ENCODE results near the gene FAM72C. TPM values are rescaled to one million over a fixed set of nuclear protein-coding genes. Genes with fewer than 3 reads are reported as not detected.
A peak's percentile ranks its signal among the peaks of the same experiment; 100 is the strongest.
"Not testable (repeated sequence)": the region's sequence is repeated elsewhere in the genome, so short reads cannot be mapped to it uniquely, and the experiment has no call there.

FAM72C gene
- total RNA-seq (2013; cell fraction: nucleolus; rRNA removed): 3.7 and 5.6 TPM in 2 replicates
- total RNA-seq (2014; rRNA removed) (8.5 and 8.6 TPM in 2 replicates), total RNA-seq (2014; rRNA removed; fragmentation: Illumina TruSeq; extraction: Trizol) (8.5 and 8.9 TPM in 2 replicates), total RNA-seq (2021) (7.2 and 9.1 TPM in 2 replicates), polyA plus RNA-seq (2011; rRNA removed) (21.4 and 41.5 TPM in 2 replicates), polyA plus RNA-seq (2014; fragmentation: Illumina TruSeq; extraction: Trizol) (18.1 and 20.2 TPM in 2 replicates), polyA plus RNA-seq (2014; fragmentation: Nextera tagmentation; extraction: Ambion mirVana) (1 to 10 TPM; 1.9 to 4.6 TPM), polyA plus RNA-seq (2014; rRNA removed) (8.0 and 10.6 TPM in 2 replicates), polyA plus RNA-seq (2016; fragmentation: Nextera tagmentation; extraction: Ambion mirVana) (10 to 100 TPM; 14.3 to 20.7 TPM), polyA minus RNA-seq (2011; rRNA and poly(A)+ RNA removed) (8.0 and 11.6 TPM in 2 replicates), Bru-seq, nascent RNA (percentile 44 among the genes with signal in this experiment), BruChase-seq, experiment 1, labeled RNA remaining after a 6-hour chase (percentile 45 among the genes with signal in this experiment), BruChase-seq, experiment 2, labeled RNA remaining after a 2-hour chase (percentile 49 among the genes with signal in this experiment)
- 2.0 TPM for polyA plus RNA-seq (2011; ENCODE audit: low read depth)
- 7.9 and 10.4 TPM in 2 replicates for polyA plus RNA-seq (2011; cell fraction: cytosol; rRNA removed)
- 10.5 TPM in 2 replicates for polyA plus RNA-seq (2011; cell fraction: nucleus; rRNA removed)
- 4.7 and 8.8 TPM in 2 replicates for polyA plus RNA-seq (2012)
- 0.52 and 6.5 TPM in 2 replicates for polyA minus RNA-seq (2011; cell fraction: cytosol; rRNA and poly(A)+ RNA removed)
- polyA minus RNA-seq (2011; cell fraction: nucleus; rRNA and poly(A)+ RNA removed): 1.9 and 2.6 TPM in 2 replicates
- long read RNA-seq, experiment 1, transcript FAM72C-202 (4 exons, 2,297 nt): major isoform, 9 of 11 reads
- long read RNA-seq, experiment 1, partial matches to known transcripts: 0 of 11 reads
- long read RNA-seq, experiment 1, other reads (novel, unspliced or antisense): 1 of 11 reads
- long read RNA-seq, experiment 2, transcript FAM72C-202 (4 exons, 2,297 nt): major isoform, 7 of 11 reads
- long read RNA-seq, experiment 2, partial matches to known transcripts: 0 of 11 reads
- long read RNA-seq, experiment 2, other reads (novel, unspliced or antisense): 4 of 11 reads

GRCh38 chr1:143971924-143972700 is at the start of gene FAM72C:
Gene FAM72C, minus strand, starts transcription at chr1:143971986. Its CDS starts 845 bp downstream, at chr1:143971141.
- H3K9me3 ChIP-seq (replicated peaks; ENCODE audit: control insufficient read depth, insufficient read depth, low read length); H3K27ac ChIP-seq (ENCODE audit: control insufficient read depth, insufficient read depth); POLR2A ChIA-PET; H3K9ac ChIP-seq (ENCODE audit: control insufficient read depth, insufficient read depth, low read length); FAIRE-seq; H3K36me3 ChIP-seq (ENCODE audit: control insufficient read depth in 2 of 2, insufficient read depth in 2 of 2, low read length in 1 of 2); H2AFZ ChIP-seq (ENCODE audit: control insufficient read depth, low read depth, low read length); CTCF ChIA-PET; BruUV-seq (replicated peaks); H3K4me1 ChIP-seq (ENCODE audit: control insufficient read depth, insufficient read depth, low read length); H3K27me3 ChIP-seq (replicated peaks in 1 of 2; ENCODE audit: control insufficient read depth in 2 of 2, insufficient read depth in 2 of 2, low read length in 1 of 2); intact Hi-C loops (cut with micrococcal nuclease; ENCODE audit: unreplicated experiment); RAD21 ChIA-PET (ENCODE audit: unreplicated experiment); SMC1A ChIA-PET (ENCODE audit: uncharacterized antibody, unreplicated experiment); H3K79me2 ChIP-seq (ENCODE audit: control insufficient read depth, insufficient read depth, low read length); H3K4me3 ChIP-seq; DNase-seq (ENCODE audit: low read depth, low spot score); H3K4me2 ChIP-seq (ENCODE audit: control insufficient read depth, insufficient read depth); in situ Hi-C loops (cut with MboI); H4K20me1 ChIP-seq (ENCODE audit: control insufficient read depth, insufficient read depth): not testable (repeated sequence)
- no CpG with 5 or more reads among the region's 48 CpGs for WGBS (ENCODE audit: insufficient coverage, insufficient replicate concordance, low lambda C conversion rate, missing lambda C conversion rate)
- ATAC-seq: peak; percentile 87

DNA sequence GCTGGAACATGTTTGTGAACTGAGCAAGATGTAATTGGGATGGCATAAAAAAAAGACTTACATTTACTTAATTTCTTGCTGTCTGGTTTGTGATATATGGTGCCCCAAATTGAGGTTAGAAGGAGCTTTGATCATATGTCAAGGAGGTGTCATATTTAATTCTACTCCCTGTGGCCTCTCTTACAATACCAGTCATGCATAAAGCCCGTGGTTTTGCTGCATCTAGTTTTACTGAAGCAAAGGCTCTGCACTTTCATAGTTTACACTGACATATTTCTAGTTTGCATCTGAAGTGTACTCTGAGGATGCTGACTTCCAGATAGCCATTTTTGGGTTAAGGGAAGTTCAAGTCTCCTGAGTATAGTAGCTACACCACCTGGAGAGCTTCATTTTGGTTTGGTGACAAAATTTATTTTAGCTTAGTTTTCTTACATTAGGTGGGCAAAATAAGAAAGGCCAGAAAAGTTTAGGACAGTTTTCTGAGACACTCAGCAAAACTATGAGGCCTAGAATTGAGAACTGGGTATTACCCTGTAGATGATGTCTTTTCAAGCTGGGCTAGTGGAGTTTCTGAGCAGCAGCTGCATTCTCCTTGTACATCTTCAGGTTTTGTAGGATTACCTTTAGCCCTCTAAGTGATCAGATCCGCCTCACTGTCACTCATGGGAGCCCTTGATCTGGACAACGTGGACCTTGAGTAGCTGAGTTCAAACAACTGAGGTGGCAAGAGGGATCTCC is 48.4 kb upstream of the FAM72C start:
- H3K27me3 ChIP-seq (replicated peaks in 1 of 2; ENCODE audit: control insufficient read depth in 2 of 2, insufficient read depth in 2 of 2, low read length in 1 of 2); H3K4me2 ChIP-seq (ENCODE audit: control insufficient read depth, insufficient read depth); DNase-seq (ENCODE audit: low read depth, low spot score); H3K79me2 ChIP-seq (ENCODE audit: control insufficient read depth, insufficient read depth, low read length); CTCF ChIA-PET; FAIRE-seq; H3K4me3 ChIP-seq; RAD21 ChIA-PET (ENCODE audit: unreplicated experiment); H2AFZ ChIP-seq (ENCODE audit: control insufficient read depth, low read depth, low read length); in situ Hi-C loops (cut with MboI); H4K20me1 ChIP-seq (ENCODE audit: control insufficient read depth, insufficient read depth); H3K4me1 ChIP-seq (ENCODE audit: control insufficient read depth, insufficient read depth, low read length); H3K27ac ChIP-seq (ENCODE audit: control insufficient read depth, insufficient read depth); H3K9me3 ChIP-seq (replicated peaks; ENCODE audit: control insufficient read depth, insufficient read depth, low read length); H3K36me3 ChIP-seq (ENCODE audit: control insufficient read depth in 2 of 2, insufficient read depth in 2 of 2, low read length in 1 of 2); POLR2A ChIA-PET; BruUV-seq (replicated peaks); SMC1A ChIA-PET (ENCODE audit: uncharacterized antibody, unreplicated experiment); H3K9ac ChIP-seq (ENCODE audit: control insufficient read depth, insufficient read depth, low read length); intact Hi-C loops (cut with micrococcal nuclease; ENCODE audit: unreplicated experiment): not testable (repeated sequence)
- WGBS (ENCODE audit: insufficient coverage, insufficient replicate concordance, low lambda C conversion rate, missing lambda C conversion rate): no CpG with 5 or more reads among the region's 3 CpGs
- ATAC-seq: peak; percentile 78

GRCh38 chr1:144019101-144019500 is 47.3 kb upstream of the FAM72C start:
- RAD21 ChIA-PET (ENCODE audit: unreplicated experiment); CTCF ChIA-PET; H4K20me1 ChIP-seq (ENCODE audit: control insufficient read depth, insufficient read depth); H3K36me3 ChIP-seq (ENCODE audit: control insufficient read depth in 2 of 2, insufficient read depth in 2 of 2, low read length in 1 of 2); FAIRE-seq; intact Hi-C loops (cut with micrococcal nuclease; ENCODE audit: unreplicated experiment); H3K27ac ChIP-seq (ENCODE audit: control insufficient read depth, insufficient read depth); DNase-seq (ENCODE audit: low read depth, low spot score); H3K4me1 ChIP-seq (ENCODE audit: control insufficient read depth, insufficient read depth, low read length); H3K4me3 ChIP-seq; SMC1A ChIA-PET (ENCODE audit: uncharacterized antibody, unreplicated experiment); H2AFZ ChIP-seq (ENCODE audit: control insufficient read depth, low read depth, low read length); BruUV-seq (replicated peaks); H3K9ac ChIP-seq (ENCODE audit: control insufficient read depth, insufficient read depth, low read length); in situ Hi-C loops (cut with MboI); H3K9me3 ChIP-seq (replicated peaks; ENCODE audit: control insufficient read depth, insufficient read depth, low read length); POLR2A ChIA-PET; H3K79me2 ChIP-seq (ENCODE audit: control insufficient read depth, insufficient read depth, low read length); H3K27me3 ChIP-seq (replicated peaks in 1 of 2; ENCODE audit: control insufficient read depth in 2 of 2, insufficient read depth in 2 of 2, low read length in 1 of 2); H3K4me2 ChIP-seq (ENCODE audit: control insufficient read depth, insufficient read depth): not testable (repeated sequence)
- ATAC-seq: peak; percentile 44
- WGBS (ENCODE audit: insufficient coverage, insufficient replicate concordance, low lambda C conversion rate, missing lambda C conversion rate): no CpG with 5 or more reads among the region's 2 CpGs

All from GM12878 (cell line).